Loucy (cell line): ENCODE results near the gene BAIAP3.

Source experiments
- H2AFZ ChIP-seq: fragments of 200-600 bp; sonication (generic); 2 replicates; pipeline ENCODE4 v1.6.0; 2016; ENCODE audit warnings: antibody characterized with exemption, mild to moderate bottlenecking, low read length, moderate library complexity
- H3F3A ChIP-seq: fragments of 200-600 bp; 2 replicates; pipeline ENCODE4 v1.6.0; 2016; ENCODE audit warnings: antibody characterized with exemption, low read depth, mild to moderate bottlenecking
- H3K27me3 ChIP-seq: fragments of 200-600 bp; sonication (generic); 2 replicates; pipeline ENCODE4 v1.6.1; 2014; ENCODE audit warnings: low read length, mild to moderate bottlenecking; ENCODE audit not compliant: insufficient read depth, poor library complexity, severe bottlenecking
- H3K36me3 ChIP-seq: fragments of 200-600 bp; sonication (generic); 2 replicates; pipeline ENCODE4 v1.6.1; 2016; ENCODE audit warnings: low read length; ENCODE audit not compliant: insufficient read depth
- H3K4me1 ChIP-seq: fragments of 200-600 bp; sonication (generic); 2 replicates; pipeline ENCODE4 v1.5.1; 2014; ENCODE audit warnings: low read length, mild to moderate bottlenecking; ENCODE audit not compliant: insufficient read depth, poor library complexity, severe bottlenecking
- H3K4me2 ChIP-seq: fragments of 200-600 bp; sonication (generic); 2 replicates; pipeline ENCODE4 v1.6.0; 2014; ENCODE audit warnings: antibody characterized with exemption, low read length, low read depth, mild to moderate bottlenecking; ENCODE audit not compliant: poor library complexity, severe bottlenecking
- H3K4me3 ChIP-seq: fragments of 200-600 bp; sonication (generic); 2 replicates; pipeline ENCODE4 v1.5.1; 2014; ENCODE audit warnings: low read length, mild to moderate bottlenecking, mixed read lengths; ENCODE audit not compliant: poor library complexity, severe bottlenecking
- H3K79me2 ChIP-seq: fragments of 200-600 bp; sonication (generic); 2 replicates; pipeline ENCODE4 v1.6.1; 2014; ENCODE audit warnings: low read length; ENCODE audit not compliant: insufficient read depth
- H3K9ac ChIP-seq: fragments of 200-600 bp; sonication (generic); 2 replicates; pipeline ENCODE4 v1.6.0; 2014; ENCODE audit warnings: mild to moderate bottlenecking, low read depth, low read length, moderate library complexity; ENCODE audit not compliant: poor library complexity, severe bottlenecking
- H3K9me2 ChIP-seq: fragments of 200-600 bp; sonication (generic); replicated peaks from 2 replicates; pipeline ENCODE4 v1.6.1; 2016; ENCODE audit warnings: low read depth, low read length, mixed read lengths
- H3K9me3 ChIP-seq: fragments of 200-600 bp; sonication (generic); 2 replicates; pipeline ENCODE4 v1.6.1; 2014; ENCODE audit warnings: mild to moderate bottlenecking, antibody characterized with exemption, low read length, low read depth; ENCODE audit not compliant: insufficient read depth
- H4K20me1 ChIP-seq: fragments of 200-600 bp; sonication (generic); 2 replicates; pipeline ENCODE4 v1.6.0; 2014; ENCODE audit warnings: antibody characterized with exemption, low read length, mild to moderate bottlenecking; ENCODE audit not compliant: insufficient read depth, poor library complexity, severe bottlenecking
- CTCF ChIP-seq: fragments of 200-600 bp; sonication (generic); conservative IDR thresholded peaks from 2 replicates; pipeline ENCODE4 v1.5.1; 2014; ENCODE audit warnings: mild to moderate bottlenecking, antibody characterized with exemption, low read length
- EZH2phosphoT487 ChIP-seq: fragments of 200-600 bp; IDR thresholded peaks from 2 replicates; pipeline ENCODE4 v1.6.1; 2018; ENCODE audit warnings: antibody characterized with exemption, mild to moderate bottlenecking, moderate library complexity, borderline replicate concordance

Gene BAIAP3

DNA sequence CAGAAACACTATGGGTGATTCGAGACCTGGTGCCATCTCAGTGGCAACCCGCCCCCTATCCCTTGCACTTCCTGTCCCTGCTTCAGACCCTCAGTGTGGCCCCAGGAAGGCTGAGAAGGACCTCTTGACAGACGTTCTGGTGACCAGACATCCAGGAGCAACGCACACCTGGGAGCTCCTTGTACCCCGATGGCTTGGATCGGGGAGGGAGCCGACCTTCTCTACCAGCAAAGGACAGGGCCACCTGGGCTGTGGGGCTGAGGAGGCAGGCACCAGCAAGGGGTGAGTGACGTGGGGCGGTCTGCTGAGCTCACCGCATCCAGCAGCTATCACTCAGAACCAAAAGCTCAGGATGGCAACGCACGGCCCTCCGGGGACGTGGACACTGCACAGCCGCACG is 53.9 kb downstream of the BAIAP3 start:
- Histone ChIP-seq H3K9me3 (no peaks in the 10 kb centered on the region), H3F3A (no peaks in the 10 kb centered on the region), H3K4me1 (no peaks in the 10 kb centered on the region), H3K79me2 (no peaks in the 10 kb centered on the region), H3K9ac (no peak overlapping the region), H3K36me3 (no peaks in the 10 kb centered on the region), H3K9me2 (no peaks in the 10 kb centered on the region), H3K4me3 (no peak overlapping the region), H4K20me1 (no peaks in the 10 kb centered on the region), H2AFZ (no peak overlapping the region), H3K4me2 (no peak overlapping the region), H3K27me3 (no peaks in the 10 kb centered on the region)
- no peak for TF ChIP-seq CTCF
- no peak for TF ChIP-seq EZH2phosphoT487

- no peak overlapping the region for H3K4me2 ChIP-seq
- no peaks in the 10 kb centered on the region for H3K4me1 ChIP-seq
- no peaks in the 10 kb centered on the region for H3F3A ChIP-seq
Measured at GRCh38 chr16:1389762-1390161, 56.3 kb downstream of the BAIAP3 start.

GRCh38 chr16:1390239-1390779 is 56.9 kb downstream of the BAIAP3 start:
- H3K36me3 ChIP-seq = no peaks in the 10 kb centered on the region
- H3K79me2 ChIP-seq = no peaks in the 10 kb centered on the region
- no peak overlapping the region for H2AFZ ChIP-seq
- no peaks in the 10 kb centered on the region for H4K20me1 ChIP-seq
- TF ChIP-seq EZH2phosphoT487 (no peak), CTCF (no peak)
- H3K9me2 ChIP-seq = no peaks in the 10 kb centered on the region
- no peak overlapping the region for H3K9ac ChIP-seq
- H3K4me1 ChIP-seq = no peaks in the 10 kb centered on the region
- no peaks in the 10 kb centered on the region for H3F3A ChIP-seq
- no peaks in the 10 kb centered on the region for H3K27me3 ChIP-seq
- no peak overlapping the region for H3K4me3 ChIP-seq
- H3K4me2 ChIP-seq = no peak overlapping the region
- H3K9me3 ChIP-seq = no peaks in the 10 kb centered on the region

More at GRCh38 chr16:1389762-1390161, 56.3 kb downstream of the BAIAP3 start:
- no peaks in the 10 kb centered on the region for H3K9me2 ChIP-seq
- H2AFZ ChIP-seq = no peak overlapping the region
- H3K27me3 ChIP-seq = no peaks in the 10 kb centered on the region
- no peaks in the 10 kb centered on the region for H3K79me2 ChIP-seq
- no peaks in the 10 kb centered on the region for H3K36me3 ChIP-seq
- no peak overlapping the region for H3K4me3 ChIP-seq
- no peaks in the 10 kb centered on the region for H4K20me1 ChIP-seq
- TF ChIP-seq EZH2phosphoT487 (no peak), CTCF (no peak)
- no peak overlapping the region for H3K9ac ChIP-seq
- no peaks in the 10 kb centered on the region for H3K9me3 ChIP-seq
